Left renal cortex interstitium (tissue), 4 donors: ENCODE measurements around the gene EMILIN1. TPM values are rescaled to one million over a fixed set of nuclear protein-coding genes. Genes with fewer than 3 reads are reported as not detected.

Experiments used
- DNase-seq, 4 donors: peaks; one replicate each; pipeline ENCODE4 v3.0.0-alpha.2; 2013; ENCODE audit warnings: low read depth in 4 of 4, low spot score in 2 of 4, missing footprints in 1 of 4
- polyA plus RNA-seq, 4 donors: library from polyadenylated mRNA; unstranded; fragments of 120-200 nt; gene quantifications; one replicate each; pipeline ENCODE4 v1.2.1, GENCODE V29; 2013; ENCODE audit not compliant: insufficient read length in 4 of 4

Gene EMILIN1
- polyA plus RNA-seq, 4 donors = 75.5 to 182 (median 99.1) TPM

DNA sequence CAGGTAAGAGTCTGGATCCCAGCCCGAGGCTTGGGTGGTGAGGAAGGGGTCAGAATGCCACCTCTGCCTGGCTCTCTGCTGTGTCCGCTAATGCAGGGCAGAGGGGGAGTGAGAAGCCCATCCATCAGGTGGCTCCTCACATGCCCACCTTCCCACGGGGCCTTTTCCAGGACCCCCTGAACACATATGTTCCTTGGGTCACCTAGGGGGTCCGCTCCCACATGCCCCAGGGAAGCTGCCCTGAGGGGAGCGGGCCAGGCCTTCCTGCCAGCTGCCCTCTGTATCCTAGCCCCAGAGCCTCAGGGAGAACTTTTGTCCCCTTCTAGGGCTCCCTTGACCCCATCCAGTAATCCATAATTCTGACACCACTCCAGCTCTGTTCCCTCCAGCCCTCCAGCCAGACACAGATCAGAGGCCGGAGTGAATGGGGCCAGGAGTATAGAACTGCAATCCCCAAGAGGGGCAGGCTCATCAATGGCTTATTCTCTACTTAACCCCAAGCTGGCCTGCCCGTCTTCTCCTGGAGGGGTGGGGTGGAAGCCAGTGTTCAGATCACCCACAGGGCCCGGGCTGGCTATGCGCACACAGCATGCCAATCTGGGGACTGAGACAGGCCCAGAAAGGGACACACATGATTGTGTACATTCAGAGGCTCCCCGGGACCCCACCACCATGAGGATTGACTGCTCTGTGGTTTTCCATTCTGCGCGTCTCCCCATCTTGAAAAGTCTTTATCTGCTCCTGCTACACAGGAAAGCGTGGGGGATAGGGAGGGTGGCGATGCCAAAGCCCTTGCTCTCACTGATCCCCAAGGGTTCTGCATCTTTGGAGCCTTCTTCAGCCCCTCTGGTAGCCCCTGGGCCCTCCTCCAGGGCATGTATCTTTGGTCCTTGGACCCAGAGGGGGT lies 1.1 kb downstream of the EMILIN1 start:
- DNase-seq = no peak

GRCh38 chr2:27080140-27080469 lies 1.7 kb downstream of the EMILIN1 start:
- no peak for DNase-seq

DNA sequence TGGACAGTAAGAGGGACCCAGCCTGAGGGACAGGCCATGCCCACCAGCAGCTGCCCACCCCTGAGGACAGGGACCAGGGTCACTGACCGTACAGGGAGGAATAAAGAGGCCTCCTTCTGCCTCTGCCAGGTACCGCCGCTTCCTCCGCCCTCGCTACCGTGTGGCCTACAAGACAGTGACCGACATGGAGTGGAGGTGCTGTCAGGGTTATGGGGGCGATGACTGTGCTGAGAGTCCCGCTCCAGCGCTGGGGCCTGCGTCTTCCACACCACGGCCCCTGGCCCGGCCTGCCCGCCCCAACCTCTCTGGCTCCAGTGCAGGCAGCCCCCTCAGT lies 2.2 kb downstream of the EMILIN1 start:
- DNase-seq = no peak

GRCh38 chr2:27081984-27082772 lies 3.8 kb downstream of the EMILIN1 start:
- no peak for DNase-seq

DNA sequence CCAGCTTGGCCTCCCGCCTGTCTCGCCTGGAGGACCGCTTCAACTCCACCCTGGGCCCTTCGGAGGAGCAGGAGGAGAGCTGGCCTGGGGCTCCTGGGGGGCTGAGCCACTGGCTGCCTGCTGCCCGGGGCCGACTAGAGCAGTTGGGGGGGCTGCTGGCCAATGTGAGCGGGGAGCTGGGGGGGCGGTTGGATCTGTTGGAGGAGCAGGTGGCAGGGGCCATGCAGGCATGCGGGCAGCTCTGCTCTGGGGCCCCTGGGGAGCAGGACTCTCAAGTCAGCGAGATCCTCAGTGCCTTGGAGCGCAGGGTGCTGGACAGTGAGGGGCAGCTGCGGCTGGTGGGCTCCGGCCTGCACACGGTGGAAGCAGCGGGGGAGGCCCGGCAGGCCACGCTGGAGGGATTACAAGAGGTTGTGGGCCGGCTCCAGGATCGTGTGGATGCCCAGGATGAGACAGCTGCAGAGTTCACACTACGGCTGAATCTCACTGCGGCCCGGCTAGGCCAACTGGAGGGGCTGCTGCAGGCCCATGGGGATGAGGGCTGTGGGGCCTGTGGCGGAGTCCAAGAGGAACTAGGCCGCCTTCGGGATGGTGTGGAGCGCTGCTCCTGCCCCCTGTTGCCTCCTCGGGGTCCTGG lies 4.5 kb downstream of the EMILIN1 start:
- no peak for DNase-seq

DNA sequence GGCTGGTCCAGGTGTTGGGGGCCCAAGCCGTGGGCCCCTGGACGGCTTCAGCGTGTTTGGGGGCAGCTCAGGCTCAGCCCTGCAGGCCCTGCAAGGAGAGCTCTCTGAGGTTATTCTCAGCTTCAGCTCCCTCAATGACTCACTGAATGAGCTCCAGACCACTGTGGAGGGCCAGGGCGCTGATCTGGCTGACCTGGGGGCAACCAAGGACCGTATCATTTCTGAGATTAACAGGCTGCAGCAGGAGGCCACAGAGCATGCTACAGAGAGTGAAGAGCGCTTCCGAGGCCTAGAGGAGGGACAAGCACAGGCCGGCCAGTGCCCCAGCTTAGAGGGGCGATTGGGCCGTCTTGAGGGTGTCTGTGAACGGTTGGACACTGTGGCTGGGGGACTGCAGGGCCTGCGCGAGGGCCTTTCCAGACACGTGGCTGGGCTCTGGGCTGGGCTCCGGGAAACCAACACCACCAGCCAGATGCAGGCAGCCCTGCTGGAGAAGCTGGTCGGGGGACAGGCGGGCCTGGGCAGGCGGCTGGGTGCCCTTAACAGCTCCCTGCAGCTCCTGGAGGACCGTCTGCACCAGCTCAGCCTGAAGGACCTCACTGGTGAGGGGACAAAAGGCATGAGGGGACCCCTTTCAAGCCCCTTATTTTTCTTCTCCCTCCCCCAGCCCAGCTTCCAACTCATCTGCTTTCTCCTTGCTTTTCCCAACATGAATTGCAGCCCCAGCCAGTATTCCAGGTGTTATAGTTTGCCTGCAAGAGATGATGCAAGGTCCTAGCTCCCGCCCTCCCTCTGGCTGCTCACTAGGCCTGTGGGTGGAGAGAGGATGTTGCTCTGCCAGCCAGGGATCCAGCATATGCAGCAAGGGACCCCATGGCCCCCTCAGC lies 5.2 kb downstream of the EMILIN1 start:
- DNase-seq = no peak

DNA sequence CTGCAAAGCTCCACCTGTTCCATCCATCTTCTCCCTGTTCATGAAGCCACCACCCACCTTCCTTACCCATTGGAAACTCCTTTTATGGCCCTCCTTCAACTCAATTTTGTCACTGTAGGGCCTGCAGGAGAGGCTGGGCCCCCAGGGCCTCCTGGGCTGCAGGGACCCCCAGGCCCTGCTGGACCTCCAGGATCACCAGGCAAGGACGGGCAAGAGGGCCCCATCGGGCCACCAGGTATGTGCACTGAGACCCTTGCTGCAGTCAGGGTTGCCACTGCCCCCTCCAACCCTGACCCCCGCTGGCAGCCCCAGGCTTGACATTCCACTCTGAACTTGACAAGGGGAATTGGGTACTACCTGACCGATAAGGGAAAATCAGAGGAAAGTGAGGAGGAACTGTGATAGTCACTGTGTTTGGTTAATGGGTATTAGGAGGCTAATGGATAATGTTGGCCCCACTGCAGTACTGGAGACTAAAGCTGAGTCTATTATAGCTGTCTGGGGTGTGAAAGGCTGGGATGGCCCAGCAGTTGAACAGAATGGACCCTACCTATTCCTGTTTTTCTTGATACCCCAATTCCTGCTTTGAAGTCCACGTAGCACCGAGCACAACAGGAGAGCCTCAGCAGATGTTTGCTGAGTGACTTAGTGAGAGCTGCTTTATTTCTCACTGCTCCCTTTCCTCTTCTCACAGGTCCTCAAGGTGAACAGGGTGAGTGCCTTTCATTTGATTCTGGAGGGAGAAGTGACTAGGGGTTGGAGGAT lies 6.1 kb downstream of the EMILIN1 start:
- no peak for DNase-seq

- DNase-seq = no peak
These were observed 6.8 kb downstream of the EMILIN1 start for GRCh38 chr2:27085062-27085672.

DNA sequence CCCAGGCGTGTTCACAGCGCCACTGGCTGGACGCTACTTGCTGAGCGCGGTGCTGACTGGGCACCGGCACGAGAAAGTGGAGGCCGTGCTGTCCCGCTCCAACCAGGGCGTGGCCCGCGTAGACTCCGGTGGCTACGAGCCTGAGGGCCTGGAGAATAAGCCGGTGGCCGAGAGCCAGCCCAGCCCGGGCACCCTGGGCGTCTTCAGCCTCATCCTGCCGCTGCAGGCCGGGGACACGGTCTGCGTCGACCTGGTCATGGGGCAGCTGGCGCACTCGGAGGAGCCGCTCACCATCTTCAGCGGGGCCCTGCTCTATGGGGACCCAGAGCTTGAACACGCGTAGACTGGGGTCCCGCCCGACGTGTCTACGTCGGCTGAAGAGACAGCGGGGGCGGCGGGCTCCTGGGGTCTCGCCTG lies 7.3 kb downstream of the EMILIN1 start:
- no peak for DNase-seq

- DNase-seq = peak in 3 of 4 donors; percentile 86 to 93 (median 88)
These were observed 7.8 kb downstream of the EMILIN1 start for GRCh38 chr2:27086090-27086723.

GRCh38 chr2:27086724-27087593 lies 8.5 kb downstream of the EMILIN1 start, which contains the start of gene KHK:
Gene KHK (plus strand): TSS chr2:27086772. CDS start chr2:27087260, 488 bp downstream.
- DNase-seq = no peak

GRCh38 chr2:27087823-27088410 lies 9.5 kb downstream of the EMILIN1 start:
- no peak for DNase-seq

DNA sequence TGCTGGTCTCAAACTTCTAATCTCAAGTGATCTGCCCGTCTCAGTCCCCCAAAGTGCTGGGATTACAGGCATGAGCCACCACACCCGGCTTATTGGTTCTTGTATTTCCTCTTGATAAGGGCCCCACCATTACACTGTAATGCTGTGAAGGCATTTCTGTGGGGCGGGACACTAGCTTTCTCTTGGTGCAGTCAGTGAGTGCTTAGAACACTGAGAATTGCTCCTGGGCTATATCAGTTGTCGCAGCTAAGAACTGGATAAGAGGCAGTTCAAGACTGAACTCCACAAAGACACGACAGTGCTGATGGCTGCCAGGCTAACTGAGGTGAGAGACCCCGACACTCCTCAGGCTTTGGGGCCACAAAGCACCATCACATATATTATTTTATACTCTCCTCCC lies 10.2 kb downstream of the EMILIN1 start:
- no peak for DNase-seq

DNA sequence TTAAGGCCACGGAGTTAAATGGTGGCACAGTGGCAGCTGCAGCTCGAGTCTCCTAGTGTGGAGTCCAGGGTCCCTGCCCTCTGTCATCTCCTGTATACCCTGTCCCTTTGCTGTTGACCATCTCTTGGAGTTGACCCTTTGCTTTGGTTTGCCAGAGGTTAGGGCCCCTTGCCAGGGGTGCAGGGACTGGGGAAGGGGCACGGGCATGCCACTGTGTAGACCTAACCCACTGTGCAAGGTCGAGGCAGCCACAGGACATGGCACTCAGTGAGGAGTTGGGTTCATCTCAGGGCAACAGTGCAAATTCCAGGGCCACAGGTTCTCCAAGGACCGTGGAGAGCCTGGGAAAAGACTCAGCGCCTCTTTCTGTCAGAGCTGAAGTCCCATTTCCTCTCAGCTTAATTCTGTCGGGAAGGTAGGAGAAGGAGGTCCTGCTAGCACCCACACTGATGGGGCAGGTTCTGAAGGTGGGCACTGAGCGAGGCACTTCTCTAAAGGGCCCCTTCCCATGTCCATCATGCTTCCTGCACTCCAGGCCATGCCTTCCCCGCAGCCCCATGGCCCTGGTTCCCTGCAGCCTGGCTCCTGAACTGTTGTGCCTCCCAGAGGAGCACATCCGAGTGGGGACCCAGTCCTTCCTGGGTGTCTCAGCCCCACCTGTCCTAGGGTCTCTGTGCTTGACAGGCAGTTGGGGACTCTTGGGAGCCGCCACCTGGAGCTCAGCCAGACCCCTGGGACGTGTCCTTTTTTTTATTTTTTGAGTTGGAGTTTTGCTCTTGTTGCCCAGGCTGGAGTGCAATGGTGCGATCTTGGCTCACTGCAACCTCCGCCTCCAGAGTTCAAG lies 10.9 kb downstream of the EMILIN1 start:
- no peak for DNase-seq

DNA sequence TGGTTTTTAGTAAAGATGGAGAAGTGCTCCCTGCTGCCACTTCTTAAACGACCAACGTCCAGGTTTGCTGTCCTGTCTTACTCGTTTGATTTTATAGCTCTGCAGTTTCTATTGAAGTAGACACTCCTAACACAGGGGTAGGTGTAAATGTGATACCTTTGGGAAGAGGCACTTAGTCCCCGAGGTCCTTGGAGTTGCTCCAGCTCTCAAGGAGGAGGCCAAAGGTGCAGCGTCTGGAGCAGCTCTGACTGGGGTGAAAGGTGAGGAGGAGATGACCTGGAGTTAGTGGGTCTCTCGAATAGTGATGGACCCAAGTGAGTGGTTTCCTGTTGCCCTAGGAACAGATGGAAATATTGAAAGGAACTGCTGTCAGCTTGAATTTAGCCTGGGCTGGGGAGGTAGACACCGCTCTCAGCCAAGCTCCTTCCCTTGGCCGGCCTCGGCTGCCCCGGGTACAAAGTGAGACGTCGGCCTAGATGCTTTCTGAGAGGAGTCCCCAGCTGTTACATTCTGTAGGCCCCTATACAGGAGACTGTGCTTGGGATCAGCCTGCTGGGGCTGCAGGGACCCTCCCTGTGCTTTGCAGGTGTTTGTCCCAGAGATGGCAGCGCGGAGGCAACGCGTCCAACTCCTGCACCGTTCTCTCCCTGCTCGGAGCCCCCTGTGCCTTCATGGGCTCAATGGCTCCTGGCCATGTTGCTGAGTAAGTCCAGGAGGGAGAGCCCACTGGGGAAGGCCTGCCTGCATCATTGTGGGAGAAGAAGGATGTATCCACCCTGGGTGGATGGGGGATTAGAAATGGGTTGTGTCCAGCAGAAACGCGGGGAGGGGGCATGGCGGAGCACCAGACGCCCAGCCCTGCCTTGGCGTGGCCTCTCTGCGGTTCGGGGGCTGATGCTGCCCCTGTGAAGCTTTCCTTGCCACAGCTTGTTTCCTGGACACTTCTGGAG lies 13.6 kb downstream of the EMILIN1 start:
- no peak for DNase-seq
